Lower lobe of right lung (tissue), 2 donors: ENCODE measurements around the gene ERC1. TPM values are rescaled to one million over a fixed set of nuclear protein-coding genes. Genes with fewer than 3 reads are reported as not detected.
"Not testable (repeated sequence)": the region's sequence is repeated elsewhere in the genome, so short reads cannot be mapped to it uniquely, and the experiment has no call there.

Experiments used
- ATAC-seq, 2 donors: fragments of 200-7000 bp; cut with Tn5 transposase; one replicate each; pipeline ENCODE4 v1.9.1; 2020 to 2022; ENCODE audit warnings: mild to moderate bottlenecking in 2 of 2, moderate library complexity in 2 of 2
- DNase-seq: peaks from one replicate; pipeline ENCODE4 v3.0.0-alpha.2; 2020
- H3K27ac ChIP-seq: fragments of 200-600 bp; one replicate; pipeline ENCODE4 v1.8.0; 2022
- H3K27me3 ChIP-seq: fragments of 200-600 bp; one replicate; pipeline ENCODE4 v1.8.0; 2022; ENCODE audit warnings: low read depth
- H3K36me3 ChIP-seq: fragments of 200-600 bp; one replicate; pipeline ENCODE4 v1.8.0; 2022; ENCODE audit warnings: mild to moderate bottlenecking
- H3K4me1 ChIP-seq: fragments of 200-600 bp; one replicate; pipeline ENCODE4 v1.8.0; 2022
- H3K4me3 ChIP-seq: fragments of 200-600 bp; one replicate; pipeline ENCODE4 v1.8.0; 2022; ENCODE audit warnings: mild to moderate bottlenecking
- H3K9me3 ChIP-seq: fragments of 200-600 bp; one replicate; pipeline ENCODE4 v1.8.0; 2022
- intact Hi-C: fragments of 100-400 bp; cut with DNase I; formaldehyde crosslinking; loops from one replicate; pipeline ENCODE4 v1.11.0; 2022
- total RNA-seq: library from RNA; stranded (reverse); fragmentation: NEBNext Ultra II Directional; extraction: Animal tissue kit (Norgen Biotek cat#: 25700); gene quantifications from one replicate; pipeline ENCODE4 v1.2.1, GENCODE V29; 2021
- TF ChIP-seq, protein P1 (sequence below): fragments of 200-600 bp; IDR thresholded peaks from one replicate; pipeline ENCODE4 v1.8.0; 2022; ENCODE audit warnings: antibody characterized with exemption, mild to moderate bottlenecking
- donor health status: DM: no; HTN: yes; CAD: no; lungs with severe emphysema.

Gene ERC1
- total RNA-seq, 1 donor from 2014 or later = 66.3 TPM

GRCh38 chr12:1044696-1045095 is 53.7 kb downstream of the ERC1 start:
- no peaks in the 10 kb centered on the region for H3K27me3 ChIP-seq
- TF ChIP-seq, protein P1, sequence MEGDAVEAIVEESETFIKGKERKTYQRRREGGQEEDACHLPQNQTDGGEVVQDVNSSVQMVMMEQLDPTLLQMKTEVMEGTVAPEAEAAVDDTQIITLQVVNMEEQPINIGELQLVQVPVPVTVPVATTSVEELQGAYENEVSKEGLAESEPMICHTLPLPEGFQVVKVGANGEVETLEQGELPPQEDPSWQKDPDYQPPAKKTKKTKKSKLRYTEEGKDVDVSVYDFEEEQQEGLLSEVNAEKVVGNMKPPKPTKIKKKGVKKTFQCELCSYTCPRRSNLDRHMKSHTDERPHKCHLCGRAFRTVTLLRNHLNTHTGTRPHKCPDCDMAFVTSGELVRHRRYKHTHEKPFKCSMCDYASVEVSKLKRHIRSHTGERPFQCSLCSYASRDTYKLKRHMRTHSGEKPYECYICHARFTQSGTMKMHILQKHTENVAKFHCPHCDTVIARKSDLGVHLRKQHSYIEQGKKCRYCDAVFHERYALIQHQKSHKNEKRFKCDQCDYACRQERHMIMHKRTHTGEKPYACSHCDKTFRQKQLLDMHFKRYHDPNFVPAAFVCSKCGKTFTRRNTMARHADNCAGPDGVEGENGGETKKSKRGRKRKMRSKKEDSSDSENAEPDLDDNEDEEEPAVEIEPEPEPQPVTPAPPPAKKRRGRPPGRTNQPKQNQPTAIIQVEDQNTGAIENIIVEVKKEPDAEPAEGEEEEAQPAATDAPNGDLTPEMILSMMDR = no peak
- no peak overlapping the region for H3K27ac ChIP-seq
- no peaks in the 10 kb centered on the region for H3K9me3 ChIP-seq
- no peaks in the 10 kb centered on the region for H3K36me3 ChIP-seq
- ATAC-seq = no peak
- DNase-seq = no peak
- H3K4me3 ChIP-seq = no peak overlapping the region
- peaks cover 28% of the 10 kb centered on the region for H3K4me1 ChIP-seq
- intact Hi-C loops = no loop called here

GRCh38 chr12:1046727-1047126 is 55.7 kb downstream of the ERC1 start:
- Histone ChIP-seq H3K27me3 (no peaks in the 10 kb centered on the region), H3K36me3 (no peaks in the 10 kb centered on the region), H3K27ac (no peak overlapping the region), H3K4me1 (peaks cover 28% of the 10 kb centered on the region), H3K9me3 (no peaks in the 10 kb centered on the region), H3K4me3 (no peak overlapping the region)
- no peak for ATAC-seq
- intact Hi-C loops = no loop called here
- TF ChIP-seq, protein P1 = no peak
- no peak for DNase-seq

GRCh38 chr12:1047898-1048660 is 57.1 kb downstream of the ERC1 start:
- H3K36me3 ChIP-seq = no peaks in the 10 kb centered on the region
- peak; percentile 51 to 60 for ATAC-seq
- H3K27ac ChIP-seq = no peak overlapping the region
- no peaks in the 10 kb centered on the region for H3K9me3 ChIP-seq
- H3K4me1 ChIP-seq = peaks cover 28% of the 10 kb centered on the region
- intact Hi-C loops = no loop called here
- no peak for DNase-seq
- H3K27me3 ChIP-seq = no peaks in the 10 kb centered on the region
- TF ChIP-seq, protein P1 = no peak
- H3K4me3 ChIP-seq = no peak overlapping the region

- Histone ChIP-seq H3K4me3 (no peak overlapping the region), H3K27me3 (no peaks in the 10 kb centered on the region), H3K4me1 (peaks cover 32% of the 10 kb centered on the region), H3K36me3 (no peaks in the 10 kb centered on the region), H3K27ac (no peak overlapping the region), H3K9me3 (no peaks in the 10 kb centered on the region)
- intact Hi-C loops = no loop called here
- ATAC-seq (no peak), DNase-seq (no peak)
- TF ChIP-seq, protein P1 = no peak
Measured at GRCh38 chr12:1050059-1050707, 59.2 kb downstream of the ERC1 start.

- DNase-seq, H3K4me3 ChIP-seq, intact Hi-C loops, H3K27me3 ChIP-seq, H3K36me3 ChIP-seq, H3K27ac ChIP-seq, H3K9me3 ChIP-seq, ATAC-seq: not testable (repeated sequence)
- H3K4me1 ChIP-seq = peaks cover 31% of the 10 kb centered on the region
Measured at GRCh38 chr12:1051672-1052071, 60.6 kb downstream of the ERC1 start.

DNA sequence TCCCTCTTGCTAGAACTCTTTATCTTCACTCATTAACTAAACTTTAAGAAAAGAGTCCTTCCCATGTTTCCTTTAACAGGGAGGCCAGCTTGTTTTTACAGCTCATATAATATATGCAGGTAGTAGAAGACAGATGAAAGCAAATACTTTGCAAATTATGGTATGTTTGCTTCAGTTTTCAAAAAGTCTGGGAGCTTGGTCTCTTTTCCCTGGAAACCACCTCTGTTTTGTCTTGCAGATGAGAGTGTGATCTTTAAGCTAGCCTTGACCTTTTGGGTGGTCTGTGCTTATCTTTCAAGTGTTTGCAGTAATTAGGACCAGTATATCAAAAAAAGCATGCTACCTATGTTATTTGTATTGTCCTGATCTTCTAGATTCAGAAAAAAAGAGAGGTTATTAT is 62.7 kb downstream of the ERC1 start:
- Histone ChIP-seq H3K4me3 (no peak overlapping the region), H3K36me3 (no peaks in the 10 kb centered on the region), H3K27ac (no peak overlapping the region), H3K27me3 (no peaks in the 10 kb centered on the region), H3K4me1 (peaks cover 19% of the 10 kb centered on the region), H3K9me3 (peaks cover 4% of the 10 kb centered on the region)
- DNase-seq (no peak), ATAC-seq (no peak)
- intact Hi-C loops = no loop called here
- TF ChIP-seq, protein P1 = no peak
